Osteoblast (primary cell): Measurements from ENCODE around the gene DBN1. TPM values are rescaled to one million over a fixed set of nuclear protein-coding genes. Genes with fewer than 3 reads are reported as not detected.

Experiments used
- DNase-seq: peaks from one replicate; pipeline ENCODE4 v3.0.0; 2011; ENCODE audit warnings: low spot score, mixed read lengths; ENCODE audit not compliant: insufficient read length; ENCODE audit errors: missing footprints
- H2AFZ ChIP-seq: 2 replicates; pipeline ENCODE4 v1.6.0; 2011; ENCODE audit warnings: mild to moderate bottlenecking, low read length
- H3K27ac ChIP-seq: 2 replicates; pipeline ENCODE4 v1.5.1; 2011; ENCODE audit warnings: mild to moderate bottlenecking, low read depth, low read length, moderate library complexity
- H3K27me3 ChIP-seq: 2 replicates; pipeline ENCODE4 v1.6.0; 2012; ENCODE audit warnings: mild to moderate bottlenecking, control low read depth, inconsistent platforms, low read length, moderate library complexity; ENCODE audit not compliant: insufficient read depth
- H3K36me3 ChIP-seq: 2 replicates; pipeline ENCODE4 v1.5.1; 2011; ENCODE audit warnings: mild to moderate bottlenecking, low read length, control low read depth, moderate library complexity; ENCODE audit not compliant: insufficient read depth
- H3K4me1 ChIP-seq: 2 replicates; pipeline ENCODE4 v1.5.1; 2011; ENCODE audit warnings: mild to moderate bottlenecking, low read length, control low read depth, moderate library complexity; ENCODE audit not compliant: insufficient read depth
- H3K4me2 ChIP-seq: 2 replicates; pipeline ENCODE4 v1.6.0; 2011; ENCODE audit warnings: mild to moderate bottlenecking, low read length; ENCODE audit not compliant: insufficient read depth
- H3K4me3 ChIP-seq: fragments of 200-600 bp; sonication (generic); 3 replicates; pipeline ENCODE4 v1.5.1; 2012; ENCODE audit warnings: mild to moderate bottlenecking, low read length, inconsistent platforms; ENCODE audit not compliant: insufficient read depth
- H3K79me2 ChIP-seq: 2 replicates; pipeline ENCODE4 v1.6.0; 2012; ENCODE audit warnings: mild to moderate bottlenecking, low read length, control low read depth, inconsistent platforms; ENCODE audit not compliant: insufficient read depth
- H3K9me3 ChIP-seq: 2 replicates; pipeline ENCODE4 v1.5.1; 2011; ENCODE audit warnings: low read depth, low read length, control low read depth
- H4K20me1 ChIP-seq: 2 replicates; pipeline ENCODE4 v1.6.0; 2012; ENCODE audit warnings: mild to moderate bottlenecking, low read length, control low read depth; ENCODE audit not compliant: insufficient read depth
- total RNA-seq: library from RNA; depleted of rRNA; stranded (reverse); fragments of >200 nt; gene quantifications from 2 replicates; pipeline ENCODE4 v1.2.3, GENCODE V29; 2012
- TF ChIP-seq, protein P1 (sequence below): IDR thresholded peaks from 2 replicates; pipeline ENCODE4 v1.5.1; 2011; ENCODE audit warnings: mild to moderate bottlenecking, low read depth, low read length, moderate library complexity; ENCODE audit errors: extremely low read depth

Gene DBN1
- total RNA-seq, 1 donor = 139 TPM

GRCh38 chr5:177439518-177440053 lies 33.8 kb downstream of the DBN1 start:
- no peaks in the 10 kb centered on the region for H3K79me2 ChIP-seq
- H3K27ac ChIP-seq = no peak overlapping the region
- H2AFZ ChIP-seq = no peak overlapping the region
- DNase-seq = peak; percentile 30
- H3K4me2 ChIP-seq = no peak overlapping the region
- peaks cover 12% of the 10 kb centered on the region for H3K36me3 ChIP-seq
- no peaks in the 10 kb centered on the region for H3K27me3 ChIP-seq
- H4K20me1 ChIP-seq = no peaks in the 10 kb centered on the region
- TF ChIP-seq, protein P1, sequence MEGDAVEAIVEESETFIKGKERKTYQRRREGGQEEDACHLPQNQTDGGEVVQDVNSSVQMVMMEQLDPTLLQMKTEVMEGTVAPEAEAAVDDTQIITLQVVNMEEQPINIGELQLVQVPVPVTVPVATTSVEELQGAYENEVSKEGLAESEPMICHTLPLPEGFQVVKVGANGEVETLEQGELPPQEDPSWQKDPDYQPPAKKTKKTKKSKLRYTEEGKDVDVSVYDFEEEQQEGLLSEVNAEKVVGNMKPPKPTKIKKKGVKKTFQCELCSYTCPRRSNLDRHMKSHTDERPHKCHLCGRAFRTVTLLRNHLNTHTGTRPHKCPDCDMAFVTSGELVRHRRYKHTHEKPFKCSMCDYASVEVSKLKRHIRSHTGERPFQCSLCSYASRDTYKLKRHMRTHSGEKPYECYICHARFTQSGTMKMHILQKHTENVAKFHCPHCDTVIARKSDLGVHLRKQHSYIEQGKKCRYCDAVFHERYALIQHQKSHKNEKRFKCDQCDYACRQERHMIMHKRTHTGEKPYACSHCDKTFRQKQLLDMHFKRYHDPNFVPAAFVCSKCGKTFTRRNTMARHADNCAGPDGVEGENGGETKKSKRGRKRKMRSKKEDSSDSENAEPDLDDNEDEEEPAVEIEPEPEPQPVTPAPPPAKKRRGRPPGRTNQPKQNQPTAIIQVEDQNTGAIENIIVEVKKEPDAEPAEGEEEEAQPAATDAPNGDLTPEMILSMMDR = no peak
- no peaks in the 10 kb centered on the region for H3K9me3 ChIP-seq
- no peaks in the 10 kb centered on the region for H3K4me1 ChIP-seq
- H3K4me3 ChIP-seq = no peak overlapping the region

DNA sequence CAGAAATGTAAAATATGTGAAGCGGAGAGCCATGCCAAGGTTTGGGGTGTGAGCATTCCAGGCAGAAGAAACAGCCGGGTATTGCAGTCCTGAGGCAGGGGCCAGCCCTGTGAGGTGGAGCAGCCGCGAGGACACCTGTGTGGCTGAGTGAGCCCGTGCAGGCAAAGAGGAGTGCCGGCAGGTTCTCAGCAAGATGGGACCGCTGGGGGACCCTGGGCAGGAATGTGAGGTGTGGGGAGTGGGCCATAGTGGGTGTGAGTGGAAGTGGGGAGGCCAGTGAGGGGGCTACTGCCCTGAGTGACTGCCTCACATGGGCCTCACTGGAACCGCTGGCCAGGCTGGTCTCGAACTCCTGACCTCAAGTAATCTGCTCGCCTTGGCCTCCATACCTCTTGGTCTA lies 35.0 kb downstream of the DBN1 start:
- peak; percentile 30 for DNase-seq
- H3K4me1 ChIP-seq = no peaks in the 10 kb centered on the region
- no peak overlapping the region for H3K27ac ChIP-seq
- H4K20me1 ChIP-seq = no peaks in the 10 kb centered on the region
- peaks cover 16% of the 10 kb centered on the region for H3K36me3 ChIP-seq
- TF ChIP-seq, protein P1 = no peak
- H3K4me3 ChIP-seq = no peak overlapping the region
- H3K79me2 ChIP-seq = no peaks in the 10 kb centered on the region
- no peak overlapping the region for H3K4me2 ChIP-seq
- H2AFZ ChIP-seq = no peak overlapping the region
- H3K27me3 ChIP-seq = no peaks in the 10 kb centered on the region
- no peaks in the 10 kb centered on the region for H3K9me3 ChIP-seq

DNA sequence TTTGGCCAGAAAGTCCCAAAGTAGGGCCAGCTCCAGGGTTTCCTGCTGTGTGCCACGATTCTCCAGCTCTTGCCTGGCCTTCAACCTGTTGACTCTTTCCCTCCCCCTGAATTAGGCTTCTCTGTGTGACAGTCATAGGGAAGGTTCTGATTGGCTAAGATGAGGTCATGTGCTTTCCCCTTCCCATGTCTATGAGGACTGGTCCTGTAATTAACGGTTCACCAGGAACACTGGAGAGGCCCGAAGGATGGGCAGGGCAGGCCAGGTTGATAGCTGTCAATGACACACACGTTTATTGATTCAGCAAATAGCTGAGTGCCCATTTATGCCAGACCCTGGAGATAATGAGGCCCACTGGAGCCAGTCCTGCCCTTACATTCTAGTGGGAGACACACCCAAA lies 35.8 kb downstream of the DBN1 start:
- Histone ChIP-seq H3K9me3 (no peaks in the 10 kb centered on the region), H2AFZ (no peak overlapping the region), H3K4me2 (no peak overlapping the region), H3K4me3 (no peak overlapping the region), H3K4me1 (no peaks in the 10 kb centered on the region), H3K79me2 (no peaks in the 10 kb centered on the region), H3K36me3 (peaks cover 23% of the 10 kb centered on the region), H3K27me3 (no peaks in the 10 kb centered on the region), H4K20me1 (no peaks in the 10 kb centered on the region), H3K27ac (no peak overlapping the region)
- TF ChIP-seq, protein P1 = no peak
- peak; percentile 79 for DNase-seq

DNA sequence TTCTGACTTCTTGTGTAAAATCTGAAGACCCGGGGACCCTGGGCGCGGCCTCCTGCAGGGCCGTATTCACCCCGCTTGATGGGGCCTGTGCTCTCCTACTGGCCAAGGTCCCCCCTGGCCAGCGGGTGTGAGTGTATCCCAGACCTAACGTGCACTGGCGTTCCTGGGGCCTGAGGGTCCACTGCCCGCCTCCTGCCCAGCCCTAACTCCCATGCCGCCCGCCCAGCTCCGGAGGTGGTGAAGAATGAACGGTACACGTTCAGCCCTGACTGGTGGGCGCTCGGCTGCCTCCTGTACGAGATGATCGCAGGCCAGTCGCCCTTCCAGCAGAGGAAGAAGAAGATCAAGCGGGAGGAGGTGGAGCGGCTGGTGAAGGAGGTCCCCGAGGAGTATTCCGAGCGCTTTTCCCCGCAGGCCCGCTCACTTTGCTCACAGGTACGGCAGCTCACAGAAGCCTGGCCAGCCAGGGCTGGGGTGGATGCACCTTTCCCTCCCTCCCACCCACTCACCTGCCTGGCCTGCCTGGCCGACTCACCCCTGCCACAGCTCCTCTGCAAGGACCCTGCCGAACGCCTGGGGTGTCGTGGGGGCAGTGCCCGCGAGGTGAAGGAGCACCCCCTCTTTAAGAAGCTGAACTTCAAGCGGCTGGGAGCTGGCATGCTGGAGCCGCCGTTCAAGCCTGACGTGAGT lies 37.4 kb downstream of the DBN1 start:
- Histone ChIP-seq H3K4me2 (no peak overlapping the region), H3K4me3 (no peak overlapping the region), H3K4me1 (no peaks in the 10 kb centered on the region), H3K27ac (no peak overlapping the region), H3K79me2 (no peaks in the 10 kb centered on the region), H3K36me3 (peaks cover 27% of the 10 kb centered on the region), H2AFZ (no peak overlapping the region), H4K20me1 (no peaks in the 10 kb centered on the region), H3K27me3 (no peaks in the 10 kb centered on the region), H3K9me3 (no peaks in the 10 kb centered on the region)
- peak; percentile 68 for DNase-seq
- TF ChIP-seq, protein P1 = no peak
